ENCODE results near the gene IDI1.

IDI1 gene

GRCh38 chr10:1074748-1075308 lies 25.9 kb upstream of the IDI1 start:
- no peak for TF ChIP-seq TEAD4 (IDR thresholded peaks at IDR 0.05)
- TF ChIP-seq RAD21 (IDR thresholded peaks at IDR 0.05; ENCODE audit: low read depth): peak; percentile 7; the same call in 1 of the 2 replicates

DNA sequence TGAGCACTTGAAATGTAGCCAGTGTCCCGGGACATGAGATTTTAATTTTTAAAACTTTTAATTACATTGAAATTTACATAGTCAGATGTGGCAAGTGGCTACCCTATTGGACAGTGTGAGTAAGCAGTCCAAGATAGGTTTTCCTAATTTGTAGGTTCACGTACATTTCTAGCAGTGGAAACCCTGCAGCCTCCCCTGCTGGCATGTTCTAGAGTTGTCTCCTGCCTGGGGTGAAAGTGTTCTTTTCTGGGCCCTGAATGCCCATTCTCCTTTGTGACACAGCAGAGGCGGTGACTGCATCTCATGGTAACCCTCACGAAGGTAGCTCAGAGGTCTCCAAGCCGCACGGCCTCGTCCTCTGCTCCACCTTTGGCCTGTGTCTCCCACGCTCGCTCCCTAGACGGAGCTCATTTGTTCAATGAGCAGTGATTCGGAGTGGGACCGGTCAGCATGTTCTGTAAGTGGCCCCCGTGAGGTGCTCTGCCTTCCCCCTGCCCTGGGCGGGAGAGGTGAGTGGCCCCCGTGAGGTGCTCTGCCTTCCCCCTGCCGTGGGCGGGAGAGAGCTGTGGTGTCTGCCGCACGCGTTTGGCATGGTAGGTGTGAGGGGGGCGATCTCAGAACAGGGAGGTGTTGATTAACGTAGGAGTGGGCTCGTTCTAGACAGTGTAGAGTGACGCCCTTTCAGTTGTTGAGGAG lies 25.3 kb upstream of the IDI1 start:
- TF ChIP-seq FOXM1 (IDR thresholded peaks at IDR 0.05; ENCODE audit: borderline replicate concordance, low read depth): no peak
- no peak for TF ChIP-seq TAF1 (IDR thresholded peaks at IDR 0.05; ENCODE audit: low read depth)
- TF ChIP-seq USF1 (IDR thresholded peaks at IDR 0.05): no peak
- no peak for TF ChIP-seq EP300 (IDR thresholded peaks at IDR 0.05; ENCODE audit: borderline replicate concordance)
- no peak for TF ChIP-seq TCF12 (IDR thresholded peaks at IDR 0.05; ENCODE audit: low read depth)
- TF ChIP-seq EGR1 (IDR thresholded peaks at IDR 0.05): no peak
- TF ChIP-seq CEBPB (IDR thresholded peaks at IDR 0.05): no peak
- no peak for TF ChIP-seq CREB1 (IDR thresholded peaks at IDR 0.05; ENCODE audit: low read depth)
- no peak for TF ChIP-seq YY1 (IDR thresholded peaks at IDR 0.05; ENCODE audit: low read depth)
- no peak for TF ChIP-seq ZBTB7A (IDR thresholded peaks at IDR 0.05; ENCODE audit: low read depth)
- TF ChIP-seq, protein P1, sequence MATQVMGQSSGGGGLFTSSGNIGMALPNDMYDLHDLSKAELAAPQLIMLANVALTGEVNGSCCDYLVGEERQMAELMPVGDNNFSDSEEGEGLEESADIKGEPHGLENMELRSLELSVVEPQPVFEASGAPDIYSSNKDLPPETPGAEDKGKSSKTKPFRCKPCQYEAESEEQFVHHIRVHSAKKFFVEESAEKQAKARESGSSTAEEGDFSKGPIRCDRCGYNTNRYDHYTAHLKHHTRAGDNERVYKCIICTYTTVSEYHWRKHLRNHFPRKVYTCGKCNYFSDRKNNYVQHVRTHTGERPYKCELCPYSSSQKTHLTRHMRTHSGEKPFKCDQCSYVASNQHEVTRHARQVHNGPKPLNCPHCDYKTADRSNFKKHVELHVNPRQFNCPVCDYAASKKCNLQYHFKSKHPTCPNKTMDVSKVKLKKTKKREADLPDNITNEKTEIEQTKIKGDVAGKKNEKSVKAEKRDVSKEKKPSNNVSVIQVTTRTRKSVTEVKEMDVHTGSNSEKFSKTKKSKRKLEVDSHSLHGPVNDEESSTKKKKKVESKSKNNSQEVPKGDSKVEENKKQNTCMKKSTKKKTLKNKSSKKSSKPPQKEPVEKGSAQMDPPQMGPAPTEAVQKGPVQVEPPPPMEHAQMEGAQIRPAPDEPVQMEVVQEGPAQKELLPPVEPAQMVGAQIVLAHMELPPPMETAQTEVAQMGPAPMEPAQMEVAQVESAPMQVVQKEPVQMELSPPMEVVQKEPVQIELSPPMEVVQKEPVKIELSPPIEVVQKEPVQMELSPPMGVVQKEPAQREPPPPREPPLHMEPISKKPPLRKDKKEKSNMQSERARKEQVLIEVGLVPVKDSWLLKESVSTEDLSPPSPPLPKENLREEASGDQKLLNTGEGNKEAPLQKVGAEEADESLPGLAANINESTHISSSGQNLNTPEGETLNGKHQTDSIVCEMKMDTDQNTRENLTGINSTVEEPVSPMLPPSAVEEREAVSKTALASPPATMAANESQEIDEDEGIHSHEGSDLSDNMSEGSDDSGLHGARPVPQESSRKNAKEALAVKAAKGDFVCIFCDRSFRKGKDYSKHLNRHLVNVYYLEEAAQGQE (IDR thresholded peaks at IDR 0.05; ENCODE audit: low read depth): no peak
- TF ChIP-seq RAD21 (IDR thresholded peaks at IDR 0.05; ENCODE audit: low read depth): no peak
- TF ChIP-seq, protein P2, sequence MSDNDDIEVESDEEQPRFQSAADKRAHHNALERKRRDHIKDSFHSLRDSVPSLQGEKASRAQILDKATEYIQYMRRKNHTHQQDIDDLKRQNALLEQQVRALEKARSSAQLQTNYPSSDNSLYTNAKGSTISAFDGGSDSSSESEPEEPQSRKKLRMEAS (IDR thresholded peaks at IDR 0.05): no peak
- TF ChIP-seq TEAD4 (IDR thresholded peaks at IDR 0.05): no peak
- TF ChIP-seq NFIC (IDR thresholded peaks at IDR 0.05): no peak

DNA sequence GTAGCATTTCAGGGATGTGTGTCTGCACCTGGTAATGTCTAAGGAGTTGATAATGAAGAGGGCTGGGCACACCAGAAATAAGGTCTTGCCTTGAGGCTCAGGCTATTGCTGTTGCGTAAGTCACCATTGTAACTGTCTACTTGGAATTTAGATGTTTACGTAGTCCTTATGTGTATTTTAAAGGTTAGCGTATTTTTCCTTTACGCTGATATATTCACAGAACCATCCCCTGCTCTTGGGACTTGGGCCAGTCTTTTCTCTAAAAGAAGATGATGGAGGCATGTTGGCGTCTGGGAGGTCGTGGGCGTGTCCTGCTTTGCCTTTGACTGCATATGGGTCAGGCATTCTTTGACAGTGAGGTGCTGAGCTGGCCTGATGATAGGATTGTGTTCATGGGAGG lies 22.0 kb upstream of the IDI1 start:
- TF ChIP-seq EGR1 (IDR thresholded peaks at IDR 0.05): no peak
- peak; percentile 54; the same call in 1 of the 2 replicates for TF ChIP-seq CEBPB (IDR thresholded peaks at IDR 0.05)

- TF ChIP-seq YY1 (IDR thresholded peaks at IDR 0.05; ENCODE audit: low read depth): no peak
- TF ChIP-seq, protein P2 (IDR thresholded peaks at IDR 0.05): no peak
- TF ChIP-seq TEAD4 (IDR thresholded peaks at IDR 0.05): no peak
- no peak for TF ChIP-seq NFIC (IDR thresholded peaks at IDR 0.05)
- no peak for TF ChIP-seq TAF1 (IDR thresholded peaks at IDR 0.05; ENCODE audit: low read depth)
- no peak for TF ChIP-seq TCF12 (IDR thresholded peaks at IDR 0.05; ENCODE audit: low read depth)
- no peak for TF ChIP-seq RAD21 (IDR thresholded peaks at IDR 0.05; ENCODE audit: low read depth)
- TF ChIP-seq CEBPB (IDR thresholded peaks at IDR 0.05): no peak
- TF ChIP-seq, protein P1 (IDR thresholded peaks at IDR 0.05; ENCODE audit: low read depth): no peak
These were observed 19.8 kb upstream of the IDI1 start for GRCh38 chr10:1068380-1069361.

- TF ChIP-seq RAD21 (IDR thresholded peaks at IDR 0.05; ENCODE audit: low read depth) (no peak), CEBPB (IDR thresholded peaks at IDR 0.05) (no peak), EGR1 (IDR thresholded peaks at IDR 0.05) (no peak), CREB1 (IDR thresholded peaks at IDR 0.05; ENCODE audit: low read depth) (no peak), YY1 (IDR thresholded peaks at IDR 0.05; ENCODE audit: low read depth) (no peak), TCF12 (IDR thresholded peaks at IDR 0.05; ENCODE audit: low read depth) (no peak), EP300 (IDR thresholded peaks at IDR 0.05; ENCODE audit: borderline replicate concordance) (no peak), TEAD4 (IDR thresholded peaks at IDR 0.05) (no peak), ZBTB7A (IDR thresholded peaks at IDR 0.05; ENCODE audit: low read depth) (no peak), USF1 (IDR thresholded peaks at IDR 0.05) (no peak), FOXM1 (IDR thresholded peaks at IDR 0.05; ENCODE audit: borderline replicate concordance, low read depth) (no peak), TAF1 (IDR thresholded peaks at IDR 0.05; ENCODE audit: low read depth) (no peak), NFIC (IDR thresholded peaks at IDR 0.05) (no peak)
- TF ChIP-seq, protein P2 (IDR thresholded peaks at IDR 0.05): no peak
- TF ChIP-seq, protein P1 (IDR thresholded peaks at IDR 0.05; ENCODE audit: low read depth): no peak
These were observed 16.0 kb upstream of the IDI1 start for GRCh38 chr10:1064964-1065247.
